Measurements from ENCODE around the gene POU3F2.

POU3F2 gene

DNA sequence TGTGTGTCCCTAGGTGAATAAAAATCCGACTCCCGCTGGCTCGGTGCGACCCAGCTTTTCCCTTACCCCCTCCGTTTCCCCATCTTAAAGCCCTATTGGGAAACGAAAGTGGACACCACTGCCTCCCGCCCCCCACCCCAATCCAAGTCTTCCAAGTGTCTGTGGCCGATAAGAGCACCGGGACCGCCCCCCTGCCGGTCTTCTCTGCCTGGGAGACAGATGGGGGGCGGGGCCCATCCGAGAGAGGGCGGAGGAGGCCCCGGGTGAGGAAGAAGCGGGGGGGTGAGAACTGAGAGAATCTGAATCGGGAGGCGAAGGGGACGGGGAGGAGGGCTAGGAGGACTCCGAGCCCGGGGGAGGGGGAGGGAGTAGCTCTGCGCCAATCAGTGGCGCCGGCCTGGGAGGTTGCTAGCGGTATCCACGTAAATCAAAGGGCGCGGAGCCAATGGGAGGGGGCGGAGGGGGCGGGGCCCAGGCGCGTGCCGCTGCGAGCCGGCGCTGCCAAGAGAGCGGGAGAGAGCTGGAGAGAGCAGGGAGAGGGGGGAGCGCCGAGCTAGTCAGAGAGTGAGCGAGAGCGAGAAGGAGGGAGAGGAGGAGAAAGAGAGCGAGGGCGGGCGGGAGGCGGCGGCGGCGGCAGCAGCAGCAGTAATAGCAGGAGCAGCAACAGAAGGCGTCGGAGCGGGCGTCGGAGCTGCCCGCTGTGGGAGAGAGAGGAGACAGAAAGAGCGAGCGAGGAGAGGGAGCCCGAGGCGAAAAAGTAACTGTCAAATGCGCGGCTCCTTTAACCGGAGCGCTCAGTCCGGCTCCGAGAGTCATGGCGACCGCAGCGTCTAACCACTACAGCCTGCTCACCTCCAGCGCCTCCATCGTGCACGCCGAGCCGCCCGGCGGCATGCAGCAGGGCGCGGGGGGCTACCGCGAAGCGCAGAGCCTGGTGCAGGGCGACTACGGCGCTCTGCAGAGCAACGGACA is at the start of gene POU3F2:
TSS of gene POU3F2 (plus strand) at position 515 of the 972 bp plus-strand sequence. CDS start at position 815, 300 bp downstream.
- peak; percentile 71 for DNase-seq

GRCh38 chr6:98787435-98787834 is 46.9 kb upstream of the POU3F2 start:
- no peak for DNase-seq

DNA sequence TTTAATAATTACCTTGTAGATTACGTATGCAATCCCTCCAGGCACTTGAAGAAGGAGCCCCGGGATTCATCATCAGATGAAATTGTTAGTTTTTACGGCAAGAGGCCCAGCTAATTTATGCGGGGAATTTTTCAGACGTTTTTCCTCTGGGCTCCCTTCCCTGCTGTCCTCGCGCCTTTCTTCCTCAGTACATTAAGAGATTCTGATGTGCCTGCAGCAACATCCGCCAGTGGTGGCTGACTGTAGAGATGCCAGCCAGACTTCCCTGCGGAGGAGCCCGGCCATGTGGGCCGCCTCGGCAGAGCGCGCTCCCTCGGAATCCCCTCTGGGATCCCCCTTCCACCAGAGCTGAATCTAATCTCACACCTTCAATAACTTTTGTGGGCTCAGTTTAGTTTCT is 46.4 kb upstream of the POU3F2 start:
- DNase-seq = no peak

DNA sequence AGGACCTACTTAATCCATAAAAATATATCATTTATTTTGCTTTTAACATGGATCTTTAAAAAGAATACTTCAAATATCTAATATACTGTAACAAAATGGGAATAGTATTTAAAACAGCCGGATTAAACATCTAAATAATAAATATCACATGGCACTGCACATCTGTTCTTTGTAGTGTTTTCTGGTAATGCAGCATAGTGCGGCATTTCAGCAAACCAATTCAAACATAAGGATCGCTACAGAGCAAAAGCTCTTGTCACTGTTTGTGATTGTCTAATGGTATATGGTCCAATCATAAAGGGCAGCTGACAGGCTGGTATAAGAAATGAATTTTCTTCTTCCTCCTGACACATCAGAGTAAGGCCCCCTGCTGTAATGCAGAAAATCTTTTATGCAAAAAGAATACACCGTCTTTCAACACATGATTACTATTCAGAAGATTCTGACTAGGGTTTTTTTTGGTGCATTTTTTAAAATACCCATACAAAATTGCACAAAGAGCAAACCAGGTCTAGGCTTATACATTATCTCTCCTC is 40.0 kb upstream of the POU3F2 start:
- no peak for DNase-seq

GRCh38 chr6:98797217-98797994 is 37.0 kb upstream of the POU3F2 start:
- DNase-seq = no peak

- no peak for DNase-seq
These were observed 33.5 kb upstream of the POU3F2 start for GRCh38 chr6:98800866-98801265.

- DNase-seq = no peak
These were observed 25.7 kb upstream of the POU3F2 start for GRCh38 chr6:98808541-98809210.

- DNase-seq = no peak
These were observed 22.2 kb upstream of the POU3F2 start for GRCh38 chr6:98812220-98812619.

DNA sequence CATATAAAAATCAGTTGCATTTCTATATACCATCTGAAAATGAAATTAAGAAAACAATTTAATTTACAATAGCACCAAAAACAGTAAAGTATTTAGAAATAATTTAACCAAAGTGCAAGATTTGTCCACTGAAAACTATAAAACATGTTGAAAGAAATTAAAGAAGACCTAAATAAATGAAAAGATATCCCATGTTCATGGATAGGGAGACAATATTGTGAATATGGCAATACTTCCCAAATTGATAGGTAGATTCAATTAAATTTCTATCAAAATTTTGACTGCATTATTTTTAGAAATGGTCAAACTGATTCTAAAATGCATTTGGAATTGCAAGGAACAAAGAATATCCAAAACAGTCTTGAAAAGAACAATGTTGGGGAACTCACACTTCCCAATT is 17.6 kb upstream of the POU3F2 start:
- DNase-seq = no peak

- no peak for DNase-seq
These were observed 12.5 kb upstream of the POU3F2 start for GRCh38 chr6:98821756-98822405.

DNA sequence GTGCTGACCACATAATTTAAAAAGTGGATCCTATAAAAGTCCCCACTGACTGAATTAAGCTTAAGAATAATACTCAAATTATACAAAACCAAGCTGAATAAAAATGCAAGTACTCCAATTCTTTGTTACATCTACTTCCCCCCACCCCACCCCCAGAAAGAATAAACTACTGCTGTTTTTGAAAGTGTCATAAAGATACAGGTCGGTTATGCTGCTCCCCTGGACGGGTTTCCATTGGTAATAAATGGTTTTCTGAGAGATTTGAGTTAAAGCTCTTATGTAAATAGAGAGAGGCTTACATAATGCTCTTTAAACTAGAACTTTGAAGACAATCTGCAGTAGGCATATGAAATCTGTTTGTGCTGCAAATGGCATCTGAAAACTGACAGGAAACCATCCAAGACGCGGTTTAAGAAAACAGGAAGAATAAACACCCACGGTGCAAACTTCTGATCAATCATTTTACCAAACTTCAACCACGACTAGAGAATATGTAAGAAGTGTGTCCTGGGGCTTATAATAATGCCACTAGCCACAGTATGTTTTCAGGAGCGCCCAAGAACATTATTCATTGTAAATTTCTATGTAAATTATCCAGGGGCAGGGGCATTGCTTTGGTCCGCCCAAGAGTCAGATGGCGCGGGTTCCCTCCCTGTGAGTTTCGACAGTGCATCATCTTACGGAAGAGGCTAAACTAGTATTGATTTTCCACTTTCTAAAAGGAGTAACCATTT is 10.8 kb upstream of the POU3F2 start:
- DNase-seq = no peak

- DNase-seq = no peak
These were observed 10.0 kb upstream of the POU3F2 start for GRCh38 chr6:98824162-98824901.

DNA sequence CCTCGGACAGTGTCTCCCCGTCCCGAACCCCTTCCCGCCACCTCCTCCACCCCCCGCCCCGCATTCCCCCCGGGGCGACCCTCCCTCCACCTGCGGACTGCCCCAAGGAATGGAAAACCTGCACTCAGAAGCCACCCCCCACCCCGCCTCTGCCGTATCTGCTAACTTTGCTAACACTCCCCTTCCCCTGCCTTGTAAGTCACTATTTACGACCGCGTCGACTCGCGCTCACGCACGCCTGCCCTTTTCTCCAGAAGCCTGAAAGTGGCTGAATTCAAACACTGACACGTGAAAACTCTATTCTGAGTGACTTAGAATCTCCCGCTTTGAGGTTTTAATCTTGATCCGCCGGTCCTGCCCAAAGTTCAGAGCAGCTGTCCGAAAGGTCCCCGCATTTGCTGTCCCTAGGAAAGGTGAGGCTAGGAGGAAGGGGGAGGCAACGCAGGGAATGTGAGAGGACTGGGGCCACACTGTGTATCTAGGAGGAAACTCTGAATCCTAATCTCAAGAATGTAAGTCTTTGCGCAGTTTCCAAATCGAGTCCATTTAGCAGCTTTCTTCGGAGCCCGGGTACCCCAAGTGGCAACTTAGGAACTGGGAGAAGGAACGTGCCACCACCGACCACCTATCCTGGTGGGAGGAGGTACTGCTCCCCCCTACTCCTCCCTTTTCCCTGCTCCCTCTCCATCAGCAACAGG is 9.3 kb upstream of the POU3F2 start:
- DNase-seq = no peak

- DNase-seq = no peak
These were observed 8.7 kb upstream of the POU3F2 start for GRCh38 chr6:98825600-98826230.

GRCh38 chr6:98827295-98828159 is 6.8 kb upstream of the POU3F2 start:
- DNase-seq = no peak

- no peak for DNase-seq
These were observed 6.1 kb upstream of the POU3F2 start for GRCh38 chr6:98828211-98828788.

DNA sequence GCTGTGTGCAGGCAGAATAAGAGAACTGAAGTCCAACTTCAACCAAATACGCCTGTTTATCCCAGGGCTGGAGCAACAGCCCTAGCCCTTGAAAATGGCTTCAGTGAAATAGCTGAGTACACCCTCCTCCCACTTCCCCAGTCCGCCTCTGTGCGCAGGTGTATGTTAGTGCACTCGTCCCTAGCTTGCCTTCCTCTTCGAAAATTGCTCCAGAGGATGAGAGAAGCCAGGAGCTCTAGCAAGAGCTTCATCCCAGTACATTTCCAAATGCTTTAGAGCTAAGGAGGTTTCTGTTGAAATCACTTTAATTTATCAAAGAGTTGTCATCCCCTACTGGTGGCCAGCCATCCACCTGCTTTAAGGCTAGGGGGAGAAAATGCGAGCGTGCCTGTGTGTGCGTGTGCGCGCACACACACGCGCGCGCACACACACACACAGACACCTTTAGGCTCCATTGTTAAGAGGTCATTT is 5.4 kb upstream of the POU3F2 start:
- DNase-seq = no peak

DNA sequence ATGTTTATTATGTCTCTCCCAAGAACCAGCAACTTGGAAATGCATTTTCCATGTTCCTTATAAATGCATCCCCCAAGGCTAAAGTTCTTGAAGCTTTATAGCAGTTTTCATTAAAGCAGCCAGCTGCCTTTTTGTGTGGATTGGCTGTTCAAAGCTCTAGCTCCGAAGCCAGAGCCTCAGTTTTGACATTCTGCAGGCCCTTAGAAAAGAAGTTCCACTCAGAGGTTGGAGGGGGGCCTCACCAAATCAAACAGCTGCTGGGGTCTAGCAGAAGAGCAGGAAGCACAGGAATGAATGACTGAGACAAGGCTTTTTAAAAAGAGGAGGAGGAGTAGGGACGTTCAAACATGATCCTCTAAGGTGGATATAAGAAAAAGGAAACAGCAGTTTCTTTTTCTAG is 4.2 kb upstream of the POU3F2 start:
- DNase-seq = no peak
